Osteoblast (primary cell): ENCODE measurements around the gene CRYGS. TPM values are rescaled to one million over a fixed set of nuclear protein-coding genes. Genes with fewer than 3 reads are reported as not detected.

Experiments used
- DNase-seq: peaks from one replicate; pipeline ENCODE4 v3.0.0; 2011; ENCODE audit warnings: low spot score, mixed read lengths; ENCODE audit not compliant: insufficient read length; ENCODE audit errors: missing footprints
- H2AFZ ChIP-seq: 2 replicates; pipeline ENCODE4 v1.6.0; 2011; ENCODE audit warnings: mild to moderate bottlenecking, low read length
- H3K27ac ChIP-seq: 2 replicates; pipeline ENCODE4 v1.5.1; 2011; ENCODE audit warnings: mild to moderate bottlenecking, low read depth, low read length, moderate library complexity
- H3K27me3 ChIP-seq: 2 replicates; pipeline ENCODE4 v1.6.0; 2012; ENCODE audit warnings: mild to moderate bottlenecking, control low read depth, inconsistent platforms, low read length, moderate library complexity; ENCODE audit not compliant: insufficient read depth
- H3K36me3 ChIP-seq: 2 replicates; pipeline ENCODE4 v1.5.1; 2011; ENCODE audit warnings: mild to moderate bottlenecking, low read length, control low read depth, moderate library complexity; ENCODE audit not compliant: insufficient read depth
- H3K4me1 ChIP-seq: 2 replicates; pipeline ENCODE4 v1.5.1; 2011; ENCODE audit warnings: mild to moderate bottlenecking, low read length, control low read depth, moderate library complexity; ENCODE audit not compliant: insufficient read depth
- H3K4me2 ChIP-seq: 2 replicates; pipeline ENCODE4 v1.6.0; 2011; ENCODE audit warnings: mild to moderate bottlenecking, low read length; ENCODE audit not compliant: insufficient read depth
- H3K4me3 ChIP-seq: fragments of 200-600 bp; sonication (generic); 3 replicates; pipeline ENCODE4 v1.5.1; 2012; ENCODE audit warnings: mild to moderate bottlenecking, low read length, inconsistent platforms; ENCODE audit not compliant: insufficient read depth
- H3K79me2 ChIP-seq: 2 replicates; pipeline ENCODE4 v1.6.0; 2012; ENCODE audit warnings: mild to moderate bottlenecking, low read length, control low read depth, inconsistent platforms; ENCODE audit not compliant: insufficient read depth
- H3K9me3 ChIP-seq: 2 replicates; pipeline ENCODE4 v1.5.1; 2011; ENCODE audit warnings: low read depth, low read length, control low read depth
- H4K20me1 ChIP-seq: 2 replicates; pipeline ENCODE4 v1.6.0; 2012; ENCODE audit warnings: mild to moderate bottlenecking, low read length, control low read depth; ENCODE audit not compliant: insufficient read depth
- CTCF ChIP-seq: IDR thresholded peaks from 2 replicates; pipeline ENCODE4 v1.5.1; 2011; ENCODE audit warnings: mild to moderate bottlenecking, low read depth, low read length, moderate library complexity; ENCODE audit errors: extremely low read depth
- total RNA-seq: library from RNA; depleted of rRNA; stranded (reverse); fragments of >200 nt; gene quantifications from 2 replicates; pipeline ENCODE4 v1.2.3, GENCODE V29; 2012

The CRYGS gene
- total RNA-seq, 1 donor: 1.8 TPM

GRCh38 chr3:186524616-186525015 is 19.6 kb downstream of the CRYGS start:
- H3K9me3 ChIP-seq: no peaks in the 10 kb centered on the region
- H4K20me1 ChIP-seq: no peaks in the 10 kb centered on the region
- H3K27me3 ChIP-seq: peaks cover 14% of the 10 kb centered on the region
- no peak for TF ChIP-seq CTCF
- no peak overlapping the region for H3K4me3 ChIP-seq
- H3K4me1 ChIP-seq: no peaks in the 10 kb centered on the region
- H3K36me3 ChIP-seq: no peaks in the 10 kb centered on the region
- no peak overlapping the region for H3K27ac ChIP-seq
- no peak overlapping the region for H3K4me2 ChIP-seq
- H2AFZ ChIP-seq: no peak overlapping the region
- no peaks in the 10 kb centered on the region for H3K79me2 ChIP-seq
- DNase-seq: no peak

GRCh38 chr3:186523434-186523833 is 20.7 kb downstream of the CRYGS start:
- Histone ChIP-seq H3K9me3 (no peaks in the 10 kb centered on the region), H3K27me3 (peaks cover 20% of the 10 kb centered on the region), H3K27ac (no peak overlapping the region), H3K79me2 (no peaks in the 10 kb centered on the region), H4K20me1 (no peaks in the 10 kb centered on the region), H3K4me2 (no peak overlapping the region), H3K4me3 (no peak overlapping the region), H3K4me1 (no peaks in the 10 kb centered on the region), H2AFZ (no peak overlapping the region), H3K36me3 (no peaks in the 10 kb centered on the region)
- DNase-seq: no peak
- no peak for TF ChIP-seq CTCF

- no peaks in the 10 kb centered on the region for H3K36me3 ChIP-seq
- H2AFZ ChIP-seq: no peak overlapping the region
- TF ChIP-seq CTCF: no peak
- H3K4me2 ChIP-seq: no peak overlapping the region
- DNase-seq: no peak
- no peaks in the 10 kb centered on the region for H3K9me3 ChIP-seq
- no peaks in the 10 kb centered on the region for H4K20me1 ChIP-seq
- H3K27me3 ChIP-seq: peaks cover 24% of the 10 kb centered on the region
- H3K4me1 ChIP-seq: no peaks in the 10 kb centered on the region
- H3K4me3 ChIP-seq: no peak overlapping the region
- H3K27ac ChIP-seq: no peak overlapping the region
- no peaks in the 10 kb centered on the region for H3K79me2 ChIP-seq
These were observed 21.2 kb downstream of the CRYGS start for GRCh38 chr3:186523022-186523421.

- Histone ChIP-seq H2AFZ (peak overlapping the region; percentile 47), H3K4me1 (no peaks in the 10 kb centered on the region), H3K4me3 (no peak overlapping the region), H3K36me3 (no peaks in the 10 kb centered on the region), H3K79me2 (no peaks in the 10 kb centered on the region), H3K27me3 (peaks cover 22% of the 10 kb centered on the region), H3K9me3 (no peaks in the 10 kb centered on the region), H3K27ac (no peak overlapping the region), H3K4me2 (no peak overlapping the region), H4K20me1 (no peaks in the 10 kb centered on the region)
- DNase-seq: no peak
- TF ChIP-seq CTCF: no peak
These were observed 23.0 kb downstream of the CRYGS start for GRCh38 chr3:186520957-186521842.
